ENCODE results near the gene C13orf42. TPM values are rescaled to one million over a fixed set of nuclear protein-coding genes. Genes with fewer than 3 reads are reported as not detected.

Gene C13orf42
- total RNA-seq: not detected

DNA sequence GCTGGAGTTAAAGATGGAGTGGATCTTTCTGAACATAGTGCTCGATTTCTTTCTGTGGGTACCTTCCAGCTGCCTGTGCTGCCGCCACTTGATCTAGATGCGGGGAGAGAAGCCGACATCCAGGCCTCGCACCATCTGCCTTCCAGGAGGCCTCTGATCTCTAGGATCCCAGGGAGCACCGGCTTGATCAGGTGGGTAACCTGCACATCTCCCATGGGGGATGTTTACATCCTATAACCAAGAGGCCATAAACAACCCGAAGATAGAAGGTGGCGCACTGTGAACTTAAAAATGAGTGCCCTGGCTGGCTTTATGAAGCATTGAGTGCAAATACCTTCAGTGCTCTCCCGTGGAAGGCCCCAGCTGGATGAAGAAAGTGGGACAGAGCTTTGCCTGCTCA, at the start of gene C13orf42:
C13orf42 (minus strand) TSS at position 101 of the 400 bp plus-strand sequence; CDS start at position 36, 65 bp downstream.
- Histone ChIP-seq H3K27me3 (ENCODE audit: insufficient read depth, low read length) (no peaks in the 10 kb centered on the region), H3K4me3 (ENCODE audit: low read length) (no peak within 1 kb of the TSS), H3K9me3 (ENCODE audit: low read depth, low read length) (no peaks in the 10 kb centered on the region), H3K4me1 (ENCODE audit: insufficient read depth, low read length) (no peaks in the 10 kb centered on the region)

DNA sequence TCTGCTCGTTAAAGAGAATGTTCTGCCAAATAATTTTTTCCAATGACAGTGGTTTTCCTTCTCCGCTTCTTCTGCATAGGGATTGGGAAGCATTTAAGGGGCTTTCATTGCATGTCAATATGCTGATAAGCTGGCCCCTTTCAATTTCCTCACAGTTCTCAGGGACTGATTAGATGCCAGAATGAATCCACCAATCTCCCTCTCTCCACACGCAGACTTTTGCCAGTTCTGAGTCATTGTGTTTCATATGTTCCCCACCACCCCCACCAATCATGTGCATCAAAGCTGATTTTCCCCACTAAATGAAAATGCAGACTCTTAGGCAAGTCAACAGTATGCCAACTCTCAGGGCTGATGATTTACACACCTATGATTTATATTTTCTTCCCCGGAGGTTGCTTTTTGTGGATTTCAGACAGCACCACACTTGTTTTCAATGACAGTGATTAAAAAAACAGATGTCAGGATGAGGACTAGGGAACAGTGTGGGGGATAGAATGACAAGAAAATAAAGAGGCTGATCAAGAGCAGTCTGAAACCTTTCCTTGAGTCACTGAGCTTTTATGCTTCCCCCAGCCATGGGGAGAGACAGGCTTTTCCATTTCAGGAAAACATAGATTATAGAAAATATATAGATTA, 47.9 kb upstream of the C13orf42 start:
- Histone ChIP-seq H3K27me3 (ENCODE audit: insufficient read depth, low read length) (no peaks in the 10 kb centered on the region), H3K4me3 (ENCODE audit: low read length) (no peak overlapping the region), H3K9me3 (ENCODE audit: low read depth, low read length) (no peaks in the 10 kb centered on the region)

DNA sequence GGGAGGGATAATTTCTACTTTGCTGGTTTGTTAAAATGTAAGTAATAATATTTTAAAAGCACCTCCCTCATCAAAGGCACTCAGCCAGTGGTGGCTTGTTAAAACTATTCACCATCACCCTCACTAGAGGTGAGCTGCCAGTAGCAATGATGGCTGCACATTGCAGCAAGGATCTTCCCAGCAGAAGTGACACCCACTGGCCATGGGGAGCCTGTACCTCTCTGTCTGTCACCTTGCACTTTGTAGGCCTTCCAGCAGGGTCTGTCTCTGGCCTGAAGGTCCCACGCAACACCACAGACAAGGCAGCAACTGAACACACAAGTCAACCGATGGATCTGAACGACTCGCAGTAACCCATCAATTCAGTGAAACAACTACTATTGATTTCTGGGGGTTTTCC, 47.3 kb upstream of the C13orf42 start:
- H3K9me3 ChIP-seq (ENCODE audit: low read depth, low read length): no peaks in the 10 kb centered on the region
- no peak overlapping the region for H3K4me3 ChIP-seq (ENCODE audit: low read length)
- H3K4me1 ChIP-seq (ENCODE audit: insufficient read depth, low read length): peaks cover 7% of the 10 kb centered on the region
- no peaks in the 10 kb centered on the region for H3K27me3 ChIP-seq (ENCODE audit: insufficient read depth, low read length)

More for the DNA sequence above, 47.9 kb upstream of the C13orf42 start:
- H3K4me1 ChIP-seq (ENCODE audit: insufficient read depth, low read length): peaks cover 7% of the 10 kb centered on the region

DNA sequence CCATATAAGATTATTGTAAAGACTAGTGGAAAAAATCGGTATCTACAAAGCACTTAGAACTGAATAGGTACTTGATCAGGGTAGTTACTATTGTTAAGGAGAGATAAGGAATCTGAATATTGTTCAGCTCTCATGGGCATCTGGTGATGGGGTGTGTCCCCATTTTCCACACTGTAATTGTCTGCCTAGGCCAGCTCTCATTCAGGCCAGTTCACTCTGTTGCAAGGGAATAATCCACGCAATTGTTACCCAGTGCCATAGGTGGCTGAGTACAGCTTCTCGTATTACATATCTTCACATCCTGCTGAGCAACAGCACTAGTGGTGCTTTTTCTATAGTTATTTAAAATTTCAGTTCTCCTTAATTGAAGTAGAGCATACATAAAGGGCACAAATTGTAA, 45.6 kb upstream of the C13orf42 start:
- H3K9me3 ChIP-seq (ENCODE audit: low read depth, low read length): no peaks in the 10 kb centered on the region
- no peak overlapping the region for H3K4me3 ChIP-seq (ENCODE audit: low read length)
- peaks cover 7% of the 10 kb centered on the region for H3K4me1 ChIP-seq (ENCODE audit: insufficient read depth, low read length)
- no peaks in the 10 kb centered on the region for H3K27me3 ChIP-seq (ENCODE audit: insufficient read depth, low read length)

DNA sequence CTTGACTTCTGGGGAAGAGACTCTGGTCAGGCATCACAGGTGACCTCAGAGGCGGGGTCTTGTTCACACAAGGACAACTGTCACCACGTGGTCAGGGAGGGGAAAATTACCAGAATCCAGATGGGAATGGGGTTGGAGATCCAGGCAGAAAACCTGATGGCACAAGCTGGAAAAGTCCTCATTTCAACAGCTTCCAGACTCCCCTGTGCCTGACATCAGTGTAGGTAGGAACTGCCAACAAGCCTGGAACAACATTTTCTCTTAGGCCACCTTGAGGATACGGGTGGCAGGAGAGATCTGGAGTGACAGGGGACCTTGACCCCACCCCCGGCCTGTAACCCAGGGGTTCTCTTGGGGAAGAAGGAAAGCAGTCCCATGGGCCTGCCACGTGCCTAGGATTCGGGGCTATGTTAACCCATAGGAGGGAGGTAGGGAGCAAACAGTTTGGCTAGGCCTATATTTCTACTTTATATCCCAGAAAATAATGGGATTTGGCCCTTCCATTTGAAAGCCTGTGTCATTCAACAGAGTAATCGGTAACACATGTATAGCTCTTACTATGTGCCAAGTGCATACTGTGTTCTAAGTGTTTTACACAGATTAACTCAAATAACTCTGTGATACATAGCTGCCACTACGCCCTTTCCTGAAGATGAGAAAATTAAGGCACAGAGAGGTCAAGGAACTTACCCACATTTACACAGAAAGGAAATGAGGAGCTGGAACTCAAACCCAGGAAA, 44.9 kb upstream of the C13orf42 start:
- H3K4me3 ChIP-seq (ENCODE audit: low read length): no peak overlapping the region
- no peaks in the 10 kb centered on the region for H3K27me3 ChIP-seq (ENCODE audit: insufficient read depth, low read length)
- no peaks in the 10 kb centered on the region for H3K9me3 ChIP-seq (ENCODE audit: low read depth, low read length)
- H3K4me1 ChIP-seq (ENCODE audit: insufficient read depth, low read length): peaks cover 7% of the 10 kb centered on the region

DNA sequence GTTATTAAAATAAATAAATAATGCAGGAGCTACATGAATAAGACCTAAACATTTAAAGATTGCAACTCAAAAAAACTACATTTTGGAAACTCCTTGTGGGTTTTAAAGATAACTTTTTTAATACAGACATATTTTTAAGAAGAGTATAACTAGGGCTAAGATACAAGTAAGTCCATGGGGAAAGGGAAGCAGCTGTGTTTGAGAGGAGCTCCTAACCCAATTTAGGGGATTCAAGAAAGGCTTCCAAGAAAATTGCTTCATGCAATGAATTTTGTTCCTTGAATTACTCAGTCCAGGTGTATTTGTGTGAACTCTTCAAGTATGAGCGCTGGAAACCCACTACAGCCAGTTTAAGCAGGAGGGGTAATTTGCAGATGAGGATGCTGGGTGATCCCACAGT, 44.1 kb upstream of the C13orf42 start:
- no peaks in the 10 kb centered on the region for H3K27me3 ChIP-seq (ENCODE audit: insufficient read depth, low read length)
- H3K4me1 ChIP-seq (ENCODE audit: insufficient read depth, low read length): peaks cover 7% of the 10 kb centered on the region
- no peak overlapping the region for H3K4me3 ChIP-seq (ENCODE audit: low read length)
- no peaks in the 10 kb centered on the region for H3K9me3 ChIP-seq (ENCODE audit: low read depth, low read length)

DNA sequence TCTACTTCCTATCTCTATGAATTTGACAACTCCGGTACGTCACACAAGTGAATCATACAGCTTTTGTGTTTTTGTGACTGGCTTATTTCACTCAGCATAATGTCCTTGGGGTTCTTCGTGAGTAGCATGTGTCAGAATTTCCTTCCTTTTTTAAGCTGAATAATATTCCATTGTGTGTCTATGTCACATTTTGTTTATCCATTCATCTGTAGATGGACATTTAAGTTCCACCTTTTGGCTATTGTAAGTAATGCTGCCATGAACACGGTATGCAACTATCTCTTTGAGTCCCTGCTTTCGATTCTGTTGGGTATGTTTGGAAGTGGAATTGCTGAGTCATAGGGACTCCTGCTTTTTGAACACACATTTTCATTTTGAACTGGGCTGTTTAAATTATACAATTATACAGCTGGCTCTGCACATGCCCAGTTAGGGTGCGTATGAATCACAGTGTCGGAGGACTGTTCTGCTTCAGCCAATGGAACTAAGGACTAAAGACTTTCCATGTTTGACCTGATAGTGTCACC, 43.0 kb upstream of the C13orf42 start:
- H3K9me3 ChIP-seq (ENCODE audit: low read depth, low read length): no peaks in the 10 kb centered on the region
- no peaks in the 10 kb centered on the region for H3K27me3 ChIP-seq (ENCODE audit: insufficient read depth, low read length)
- H3K4me3 ChIP-seq (ENCODE audit: low read length): no peak overlapping the region
- peaks cover 7% of the 10 kb centered on the region for H3K4me1 ChIP-seq (ENCODE audit: insufficient read depth, low read length)

DNA sequence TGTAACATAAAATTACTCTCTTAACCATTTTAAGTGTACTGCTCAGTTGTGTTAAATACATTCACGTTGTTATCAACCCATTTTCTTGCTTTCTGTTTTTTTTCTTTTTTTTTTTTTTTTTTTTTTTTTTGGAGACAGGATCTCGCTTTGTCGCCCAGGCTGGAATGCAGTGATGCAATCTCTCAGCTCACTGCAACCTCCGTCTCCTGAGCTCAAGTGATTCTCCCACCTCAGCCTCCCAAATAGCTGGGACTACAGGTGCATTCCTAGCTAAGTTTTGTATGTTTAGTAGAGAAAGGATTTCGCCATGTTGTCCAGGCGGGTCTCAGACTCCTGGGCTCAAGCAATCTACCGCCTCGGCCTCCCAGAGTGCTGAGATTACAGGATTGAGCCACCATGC, 42.5 kb upstream of the C13orf42 start:
- H3K4me1 ChIP-seq (ENCODE audit: insufficient read depth, low read length): peaks cover 7% of the 10 kb centered on the region
- no peaks in the 10 kb centered on the region for H3K27me3 ChIP-seq (ENCODE audit: insufficient read depth, low read length)
- H3K4me3 ChIP-seq (ENCODE audit: low read length): no peak overlapping the region
- H3K9me3 ChIP-seq (ENCODE audit: low read depth, low read length): no peaks in the 10 kb centered on the region

DNA sequence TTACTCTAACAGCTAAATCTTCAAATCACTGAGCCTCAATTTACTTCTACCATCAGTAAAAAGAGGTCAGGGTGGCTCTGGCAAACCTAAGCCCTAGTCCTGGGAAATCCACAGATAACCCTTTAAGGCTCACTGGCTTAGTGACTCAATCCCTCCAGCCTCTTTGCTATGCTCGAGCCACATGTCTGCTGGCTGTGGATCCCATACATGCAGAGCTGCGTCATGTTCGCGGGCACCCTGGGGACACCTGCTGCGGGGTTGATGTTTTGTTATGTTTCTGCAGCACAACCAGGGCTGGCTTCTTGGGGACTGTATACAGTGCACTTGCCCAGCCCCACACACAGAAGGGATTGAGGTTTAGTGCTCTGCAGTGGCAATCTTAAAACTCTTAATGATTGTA, 41.6 kb upstream of the C13orf42 start:
- H3K9me3 ChIP-seq (ENCODE audit: low read depth, low read length): no peaks in the 10 kb centered on the region
- no peaks in the 10 kb centered on the region for H3K27me3 ChIP-seq (ENCODE audit: insufficient read depth, low read length)
- peaks cover 7% of the 10 kb centered on the region for H3K4me1 ChIP-seq (ENCODE audit: insufficient read depth, low read length)
- no peak overlapping the region for H3K4me3 ChIP-seq (ENCODE audit: low read length)

DNA sequence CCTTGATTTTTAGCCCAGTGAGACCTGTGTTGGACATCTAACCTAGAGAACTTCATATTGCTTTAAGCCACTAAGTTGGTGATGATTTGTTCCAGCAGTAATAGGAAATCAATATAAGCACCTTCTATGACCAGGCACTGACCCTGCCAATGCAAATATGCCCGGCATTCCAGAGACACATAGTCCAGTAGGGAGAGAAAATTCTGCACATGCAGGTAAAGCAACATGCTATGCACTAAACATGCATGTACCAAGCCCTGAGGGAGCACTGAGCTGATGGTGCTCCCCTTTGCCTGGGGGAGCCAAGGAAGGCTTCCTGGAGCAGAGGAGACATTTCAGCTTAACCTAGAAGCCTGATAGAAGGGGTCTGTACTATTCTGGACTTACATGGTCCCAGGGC, 40.4 kb upstream of the C13orf42 start:
- peaks cover 7% of the 10 kb centered on the region for H3K4me1 ChIP-seq (ENCODE audit: insufficient read depth, low read length)
- no peaks in the 10 kb centered on the region for H3K9me3 ChIP-seq (ENCODE audit: low read depth, low read length)
- H3K27me3 ChIP-seq (ENCODE audit: insufficient read depth, low read length): no peaks in the 10 kb centered on the region
- no peak overlapping the region for H3K4me3 ChIP-seq (ENCODE audit: low read length)

DNA sequence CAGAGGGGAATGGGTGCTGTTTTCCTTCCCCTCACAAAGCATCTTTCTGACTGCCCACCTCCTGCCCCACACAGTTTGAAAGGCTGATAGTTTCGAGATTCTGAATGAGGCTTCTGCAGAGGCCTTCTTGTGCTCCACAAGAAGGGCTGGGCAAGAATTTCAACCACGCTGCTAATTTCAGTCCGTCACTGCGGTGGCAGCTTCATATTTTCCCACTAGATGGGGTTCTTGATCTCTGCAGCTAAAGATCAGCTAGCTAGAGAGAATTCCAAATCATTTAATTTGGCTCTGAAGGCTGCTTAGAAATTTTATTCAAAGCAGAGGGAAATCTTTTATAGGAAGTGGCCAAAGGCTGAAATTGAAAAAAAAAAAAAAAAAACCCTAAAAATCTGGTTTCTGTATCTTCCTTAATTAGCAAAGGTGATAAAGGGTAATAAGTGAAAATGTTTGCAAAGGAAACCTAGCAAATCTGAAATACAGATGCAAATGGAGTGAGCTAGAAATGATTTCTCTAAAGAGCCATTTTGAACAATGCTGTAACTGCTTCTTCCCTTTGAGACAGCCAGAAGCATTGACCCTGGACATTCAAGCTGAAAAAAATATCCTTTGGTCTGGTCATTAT, 38.0 kb upstream of the C13orf42 start:
- no peak overlapping the region for H3K4me3 ChIP-seq (ENCODE audit: low read length)

DNA sequence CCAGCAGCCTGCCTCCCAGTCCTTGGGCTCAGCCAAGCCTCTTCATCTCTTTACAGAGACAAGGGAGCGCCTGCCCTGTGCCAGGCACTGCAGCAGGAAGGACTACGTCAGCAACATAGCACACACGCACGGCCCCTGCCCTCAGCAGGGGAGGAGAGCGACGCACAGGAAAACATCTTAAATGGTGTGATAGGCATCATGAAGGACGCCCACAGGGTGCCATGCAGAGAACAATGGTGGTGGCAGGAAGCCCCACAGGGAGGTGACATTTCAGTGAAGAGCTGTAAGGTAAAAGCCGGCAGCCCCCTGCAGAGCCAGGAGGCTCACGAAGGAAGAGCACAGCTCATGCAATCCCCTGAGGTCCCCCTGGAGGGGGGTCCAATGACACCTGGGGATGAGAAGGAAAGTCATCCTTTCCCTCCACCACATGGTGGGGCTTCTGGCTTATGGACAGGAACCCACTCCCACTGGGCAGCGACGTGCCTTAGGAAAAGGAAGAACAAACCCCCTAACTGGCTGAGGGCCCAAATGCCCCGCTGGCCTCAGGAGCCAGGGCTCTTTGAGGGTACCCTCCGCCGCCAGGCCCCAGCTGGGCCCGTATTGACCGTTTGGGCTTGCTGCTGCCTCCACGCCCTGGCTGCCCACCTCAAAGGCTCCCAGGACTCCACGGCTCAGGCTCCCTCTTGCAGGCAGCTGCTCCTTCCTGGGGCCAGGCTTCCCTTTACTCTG, 37.3 kb upstream of the C13orf42 start:
- Histone ChIP-seq H3K4me3 (ENCODE audit: low read length) (no peak overlapping the region), H3K27me3 (ENCODE audit: insufficient read depth, low read length) (no peaks in the 10 kb centered on the region), H3K4me1 (ENCODE audit: insufficient read depth, low read length) (no peaks in the 10 kb centered on the region), H3K9me3 (ENCODE audit: low read depth, low read length) (no peaks in the 10 kb centered on the region)

More for the DNA sequence above, 38.0 kb upstream of the C13orf42 start:
- Histone ChIP-seq H3K9me3 (ENCODE audit: low read depth, low read length) (no peaks in the 10 kb centered on the region), H3K27me3 (ENCODE audit: insufficient read depth, low read length) (no peaks in the 10 kb centered on the region), H3K4me1 (ENCODE audit: insufficient read depth, low read length) (no peaks in the 10 kb centered on the region)

DNA sequence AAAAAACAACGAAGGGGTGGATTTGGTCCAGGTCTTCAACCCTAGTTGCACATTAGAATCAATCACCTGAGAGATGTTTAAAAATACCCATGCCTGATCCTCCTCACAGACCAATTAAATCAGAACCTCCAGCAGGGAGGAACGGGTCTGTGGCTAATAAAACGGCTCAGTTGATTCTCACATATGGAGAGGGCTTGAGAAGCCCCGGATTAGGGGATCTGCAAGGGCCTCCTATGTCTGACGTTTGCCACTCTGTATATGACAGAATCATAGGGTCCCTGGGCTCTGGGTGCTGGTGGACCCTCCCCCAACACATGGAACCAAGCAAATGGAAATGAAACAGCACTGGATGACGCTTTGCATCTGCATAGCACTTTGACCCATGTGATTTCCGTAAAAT, 36.7 kb upstream of the C13orf42 start:
- no peaks in the 10 kb centered on the region for H3K27me3 ChIP-seq (ENCODE audit: insufficient read depth, low read length)
- H3K4me3 ChIP-seq (ENCODE audit: low read length): no peak overlapping the region
- no peaks in the 10 kb centered on the region for H3K9me3 ChIP-seq (ENCODE audit: low read depth, low read length)
- H3K4me1 ChIP-seq (ENCODE audit: insufficient read depth, low read length): no peaks in the 10 kb centered on the region

DNA sequence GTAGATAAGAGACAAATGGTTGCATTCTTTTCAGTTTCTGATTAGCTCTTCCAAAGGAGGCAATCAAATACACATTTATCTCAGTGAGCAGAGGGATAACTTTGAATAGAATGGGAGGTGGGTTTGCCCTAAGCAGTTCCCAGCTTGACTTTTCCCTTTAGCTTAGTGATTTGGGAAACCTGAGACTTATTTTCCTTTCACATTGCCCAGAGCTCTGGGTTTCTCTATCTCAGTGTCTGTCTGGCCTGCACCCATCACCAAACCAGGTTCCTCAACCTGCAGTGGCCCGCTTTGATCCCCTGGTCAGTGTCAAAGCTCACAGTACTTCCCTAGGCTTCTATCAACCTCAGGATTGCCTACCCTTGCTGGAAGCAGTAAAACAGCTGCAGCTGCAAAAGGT, 35.6 kb upstream of the C13orf42 start:
- Histone ChIP-seq H3K4me1 (ENCODE audit: insufficient read depth, low read length) (no peaks in the 10 kb centered on the region), H3K9me3 (ENCODE audit: low read depth, low read length) (no peaks in the 10 kb centered on the region), H3K27me3 (ENCODE audit: insufficient read depth, low read length) (no peaks in the 10 kb centered on the region), H3K4me3 (ENCODE audit: low read length) (no peak overlapping the region)

DNA sequence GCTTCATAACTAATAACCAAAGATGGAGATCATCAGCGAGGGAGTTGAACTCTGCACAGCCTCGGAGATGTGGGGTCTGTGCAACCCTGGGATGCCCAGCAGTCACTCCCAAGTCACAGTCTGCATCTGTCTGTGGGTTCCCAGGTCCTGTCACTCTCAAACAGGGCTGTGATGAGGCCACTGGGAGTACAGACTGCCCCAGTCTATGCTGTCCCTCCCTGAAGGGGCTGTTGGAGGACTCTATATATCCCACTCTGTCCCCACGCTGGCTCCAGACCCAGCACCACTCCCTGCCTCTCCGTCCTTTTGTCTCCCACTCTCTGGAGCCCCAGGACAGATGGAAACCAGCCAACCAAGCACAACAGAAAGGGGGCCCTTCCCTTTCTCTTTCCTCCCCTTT, 26.2 kb upstream of the C13orf42 start:
- no peaks in the 10 kb centered on the region for H3K9me3 ChIP-seq (ENCODE audit: low read depth, low read length)
- no peak overlapping the region for H3K4me3 ChIP-seq (ENCODE audit: low read length)
- H3K4me1 ChIP-seq (ENCODE audit: insufficient read depth, low read length): no peaks in the 10 kb centered on the region
- H3K27me3 ChIP-seq (ENCODE audit: insufficient read depth, low read length): no peaks in the 10 kb centered on the region

Measured in mononuclear cell (primary cell).